MM.1S (cell line): ENCODE results near the gene S100A3.

Source experiments
- DNase-seq: peaks from one replicate; pipeline ENCODE4 v3.0.0-alpha.2; 2015
- H2AFZ ChIP-seq: fragments of 300-600 bp; sonication (generic); 2 replicates; pipeline ENCODE4 v1.6.0; 2016; ENCODE audit warnings: antibody characterized with exemption, low read length
- H3F3A ChIP-seq: fragments of 300-600 bp; sonication (generic); 2 replicates; pipeline ENCODE4 v1.6.1; 2016; ENCODE audit warnings: mild to moderate bottlenecking, antibody characterized with exemption, low read length, moderate library complexity, mixed read lengths; ENCODE audit not compliant: insufficient read depth
- H3K27ac ChIP-seq: fragments of 300-600 bp; sonication (generic); 2 replicates; pipeline ENCODE4 v1.5.1; 2016; ENCODE audit warnings: mild to moderate bottlenecking, low read length
- H3K27me3 ChIP-seq: fragments of 300-600 bp; sonication (generic); replicated peaks from 2 replicates; pipeline ENCODE4 v1.6.0; 2016; ENCODE audit warnings: low read length; ENCODE audit not compliant: insufficient read depth
- H3K36me3 ChIP-seq: fragments of 300-600 bp; sonication (generic); replicated peaks from 2 replicates; pipeline ENCODE4 v1.6.1; 2016; ENCODE audit warnings: mild to moderate bottlenecking, low read length, mixed read lengths; ENCODE audit not compliant: insufficient read depth
- H3K4me1 ChIP-seq: fragments of 300-600 bp; sonication (generic); 2 replicates; pipeline ENCODE4 v1.6.1; 2016; ENCODE audit warnings: low read length, mixed read lengths
- H3K4me2 ChIP-seq: fragments of 300-600 bp; sonication (generic); 2 replicates; pipeline ENCODE4 v1.6.0; 2016; ENCODE audit warnings: low read depth, low read length
- H3K4me3 ChIP-seq: fragments of 300-600 bp; sonication (generic); 2 replicates; pipeline ENCODE4 v1.5.1; 2016; ENCODE audit warnings: low read length, mixed read lengths
- H3K79me2 ChIP-seq: fragments of 300-600 bp; sonication (generic); 2 replicates; pipeline ENCODE4 v1.6.1; 2016; ENCODE audit warnings: mixed run types, low read length, mixed read lengths
- H3K9ac ChIP-seq: fragments of 300-600 bp; sonication (generic); 2 replicates; pipeline ENCODE4 v1.6.1; 2016; ENCODE audit warnings: low read length, mixed read lengths
- H3K9me2 ChIP-seq: fragments of 300-600 bp; sonication (generic); replicated peaks from 2 replicates; pipeline ENCODE4 v1.6.1; 2016; ENCODE audit warnings: mild to moderate bottlenecking, low read length, mixed read lengths; ENCODE audit not compliant: insufficient read depth
- H3K9me3 ChIP-seq: fragments of 300-600 bp; sonication (generic); replicated peaks from 2 replicates; pipeline ENCODE4 v1.6.1; 2016; ENCODE audit warnings: mild to moderate bottlenecking, low read length, mixed read lengths; ENCODE audit not compliant: insufficient read depth
- H4K20me1 ChIP-seq: fragments of 300-600 bp; sonication (generic); 2 replicates; pipeline ENCODE4 v1.6.1; 2016; ENCODE audit warnings: mild to moderate bottlenecking, low read length, moderate library complexity, mixed read lengths; ENCODE audit not compliant: insufficient read depth
- CTCF ChIP-seq: fragments of 300-600 bp; sonication (generic); IDR thresholded peaks from 2 replicates; pipeline ENCODE4 v1.5.1; 2016; ENCODE audit warnings: antibody characterized with exemption, low read length, mixed read lengths
- EZH2 ChIP-seq: fragments of 300-600 bp; sonication (generic); optimal IDR thresholded peaks from 2 replicates; pipeline ENCODE3; 2017; ENCODE audit warnings: low read depth, mild to moderate bottlenecking, antibody characterized with exemption, low read length, mixed read lengths
- EZH2phosphoT487 ChIP-seq: fragments of 300-600 bp; sonication (generic); IDR thresholded peaks from 2 replicates; pipeline ENCODE4 v1.6.1; 2018; ENCODE audit warnings: antibody characterized with exemption, low read length

S100A3 gene

GRCh38 chr1:153549741-153550397, 811 bp upstream of the S100A3 start:
- H3K9me2 ChIP-seq = no peaks in the 10 kb centered on the region
- H3K4me1 ChIP-seq = 0 out of 2 replicates have a peak, but pooled peaks cover 7% of the 10 kb centered on the region
- H3K9me3 ChIP-seq = no peaks in the 10 kb centered on the region
- H3F3A ChIP-seq = no peaks in the 10 kb centered on the region
- DNase-seq = no peak
- no peaks in the 10 kb centered on the region for H3K36me3 ChIP-seq
- H3K27me3 ChIP-seq = no peaks in the 10 kb centered on the region
- H2AFZ ChIP-seq = no peak overlapping the region
- no peak overlapping the region for H3K27ac ChIP-seq
- H4K20me1 ChIP-seq = no peaks in the 10 kb centered on the region
- H3K4me2 ChIP-seq = no peak overlapping the region
- TF ChIP-seq EZH2 (no peak), CTCF (no peak), EZH2phosphoT487 (no peak)
- no peaks in the 10 kb centered on the region for H3K79me2 ChIP-seq
- no peak overlapping the region for H3K9ac ChIP-seq
- H3K4me3 ChIP-seq = no peak overlapping the region

DNA sequence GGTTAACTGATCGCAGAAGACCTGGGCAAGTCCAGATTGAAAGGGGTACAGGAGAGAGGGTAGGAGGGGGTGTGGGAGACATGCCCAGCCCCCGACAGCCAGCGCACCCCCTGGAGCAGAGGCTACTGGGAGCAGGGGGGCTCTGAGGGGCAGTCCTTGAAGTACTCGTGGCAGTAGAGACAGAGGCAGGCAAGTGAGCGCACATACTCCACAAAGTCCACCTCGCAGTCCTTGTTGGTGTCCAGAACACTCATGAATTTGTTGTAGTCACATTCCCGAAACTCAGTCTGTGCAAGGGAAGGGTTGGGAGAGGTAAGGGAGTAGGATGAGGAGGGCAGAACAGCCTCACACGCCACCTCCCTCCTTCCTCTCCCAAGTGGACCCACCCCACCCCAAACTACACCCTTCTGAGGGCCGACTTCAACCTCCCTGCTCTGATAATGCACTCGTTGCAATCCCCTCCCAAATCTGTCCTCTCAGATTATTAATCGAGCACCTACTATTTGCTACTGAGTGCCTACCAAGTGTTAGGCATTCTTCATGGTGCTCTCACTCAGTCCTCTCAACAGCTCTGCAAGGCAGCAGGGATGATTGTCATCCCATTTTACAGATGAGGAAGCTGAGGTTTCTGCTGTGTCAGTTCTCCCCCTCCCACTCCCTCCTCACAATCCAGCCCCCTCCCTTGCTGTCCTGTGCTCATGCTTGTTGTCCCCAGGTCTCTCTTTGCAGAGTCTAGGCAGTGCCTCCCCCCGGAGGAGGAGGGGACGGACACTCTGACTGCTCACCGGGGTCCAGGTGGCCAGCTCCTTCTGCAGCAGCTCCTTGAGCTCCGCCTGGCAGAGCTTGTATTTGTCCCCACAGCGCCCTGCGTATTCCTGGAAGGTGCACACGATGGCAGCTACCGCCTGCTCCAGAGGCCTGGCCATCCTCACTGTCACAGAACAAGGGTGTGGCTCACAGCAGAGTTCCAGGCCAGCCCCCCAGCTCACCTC, 1.2 kb downstream of the S100A3 start:
- Histone ChIP-seq H3K36me3 (no peaks in the 10 kb centered on the region), H3K4me1 (0 out of 2 replicates have a peak, but pooled peaks cover 10% of the 10 kb centered on the region), H3K27me3 (no peaks in the 10 kb centered on the region), H2AFZ (no peak overlapping the region), H3K4me2 (no peak overlapping the region), H3K9me3 (no peaks in the 10 kb centered on the region), H3F3A (no peaks in the 10 kb centered on the region), H4K20me1 (no peaks in the 10 kb centered on the region), H3K9ac (no peak overlapping the region), H3K79me2 (no peaks in the 10 kb centered on the region), H3K9me2 (no peaks in the 10 kb centered on the region), H3K27ac (no peak overlapping the region), H3K4me3 (no peak overlapping the region)
- no peak for TF ChIP-seq EZH2
- TF ChIP-seq CTCF = no peak
- TF ChIP-seq EZH2phosphoT487 = no peak
- no peak for DNase-seq

DNA sequence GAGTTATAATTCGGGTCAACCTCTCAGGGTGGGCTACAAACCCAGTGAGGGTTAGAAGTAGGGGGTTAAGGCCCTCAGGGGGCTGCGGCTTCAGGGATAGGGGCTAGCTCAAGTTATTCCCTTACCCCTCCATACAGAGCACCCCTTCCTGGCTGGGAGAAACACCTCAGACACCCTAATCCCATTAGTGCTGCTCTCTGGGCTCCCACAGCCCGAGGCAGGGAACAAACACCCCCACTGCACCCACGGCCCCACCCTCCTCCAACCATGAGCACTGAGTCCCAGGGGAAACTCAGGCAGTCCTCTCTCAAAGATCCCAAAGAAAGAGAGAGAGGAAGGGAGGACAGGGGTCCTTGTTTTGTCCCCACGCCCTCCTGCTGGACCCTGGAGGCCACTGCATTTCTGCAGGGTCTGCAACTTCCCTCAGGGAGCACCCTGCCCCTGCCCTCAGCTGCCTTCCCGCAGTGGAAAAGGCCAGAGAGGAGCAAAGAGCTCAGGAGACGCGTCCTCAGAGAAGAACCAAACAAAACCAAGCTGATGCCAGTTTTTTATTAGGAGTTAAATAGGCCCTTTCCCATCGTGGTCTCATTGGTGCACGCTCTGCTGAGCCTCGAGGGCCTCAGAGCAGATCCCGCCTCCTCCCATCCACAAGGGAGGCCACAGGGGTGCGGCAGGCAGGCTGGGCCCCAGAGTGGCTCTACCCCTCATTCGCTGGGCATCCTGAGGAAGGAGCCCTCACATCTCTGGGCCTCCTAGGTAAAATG, 2.1 kb downstream of the S100A3 start:
- no peaks in the 10 kb centered on the region for H3K9me3 ChIP-seq
- no peaks in the 10 kb centered on the region for H3K36me3 ChIP-seq
- no peak overlapping the region for H2AFZ ChIP-seq
- H3K79me2 ChIP-seq = no peaks in the 10 kb centered on the region
- TF ChIP-seq EZH2phosphoT487 (no peak), EZH2 (no peak)
- no peak overlapping the region for H3K4me3 ChIP-seq
- H4K20me1 ChIP-seq = no peaks in the 10 kb centered on the region
- no peak for DNase-seq
- no peak overlapping the region for H3K9ac ChIP-seq
- no peak overlapping the region for H3K4me2 ChIP-seq
- no peak overlapping the region for H3K27ac ChIP-seq
- no peaks in the 10 kb centered on the region for H3K9me2 ChIP-seq
- H3K4me1 ChIP-seq = 0 out of 2 replicates have a peak, but pooled peaks cover 10% of the 10 kb centered on the region
- no peaks in the 10 kb centered on the region for H3K27me3 ChIP-seq
- no peaks in the 10 kb centered on the region for H3F3A ChIP-seq
